ENCODE data around the gene SLC6A17.

The SLC6A17 gene

DNA sequence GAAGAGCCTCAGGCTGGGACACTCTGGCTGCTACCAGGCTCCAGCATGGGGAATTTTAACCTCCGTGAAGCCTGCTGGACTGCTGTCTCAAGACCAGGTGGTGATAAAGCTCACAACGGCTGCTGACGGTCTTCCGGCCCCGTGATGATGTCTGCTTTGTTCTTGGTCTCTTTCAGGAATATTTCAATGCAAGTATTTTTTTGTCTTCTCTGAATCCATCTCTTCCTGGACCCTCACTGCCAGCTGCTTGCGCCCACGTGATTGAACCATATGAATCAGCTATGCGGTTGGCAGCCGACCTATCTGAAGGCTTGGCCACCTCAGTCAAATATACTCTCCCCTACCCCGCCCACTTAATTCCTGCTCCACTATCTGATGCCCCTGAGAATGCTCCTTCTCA lies 14.6 kb upstream of the SLC6A17 start:
- H3K4me1 ChIP-seq (ENCODE audit: insufficient read depth, low read length, severe bottlenecking), result no peaks in the 10 kb centered on the region
- no peak overlapping the region for H3K27ac ChIP-seq (ENCODE audit: low read depth, low read length, poor library complexity, severe bottlenecking)
- H4K20me1 ChIP-seq (ENCODE audit: insufficient read depth, low read length), result no peaks in the 10 kb centered on the region
- H3K27me3 ChIP-seq (ENCODE audit: insufficient read depth, low read length), result peaks cover 6% of the 10 kb centered on the region; the same call in 1 of the 2 replicates
- no peaks in the 10 kb centered on the region for H3K36me3 ChIP-seq (ENCODE audit: insufficient read depth, low read length)
- no peak overlapping the region for H3K9ac ChIP-seq (ENCODE audit: low read length)
- TF ChIP-seq, protein P1, sequence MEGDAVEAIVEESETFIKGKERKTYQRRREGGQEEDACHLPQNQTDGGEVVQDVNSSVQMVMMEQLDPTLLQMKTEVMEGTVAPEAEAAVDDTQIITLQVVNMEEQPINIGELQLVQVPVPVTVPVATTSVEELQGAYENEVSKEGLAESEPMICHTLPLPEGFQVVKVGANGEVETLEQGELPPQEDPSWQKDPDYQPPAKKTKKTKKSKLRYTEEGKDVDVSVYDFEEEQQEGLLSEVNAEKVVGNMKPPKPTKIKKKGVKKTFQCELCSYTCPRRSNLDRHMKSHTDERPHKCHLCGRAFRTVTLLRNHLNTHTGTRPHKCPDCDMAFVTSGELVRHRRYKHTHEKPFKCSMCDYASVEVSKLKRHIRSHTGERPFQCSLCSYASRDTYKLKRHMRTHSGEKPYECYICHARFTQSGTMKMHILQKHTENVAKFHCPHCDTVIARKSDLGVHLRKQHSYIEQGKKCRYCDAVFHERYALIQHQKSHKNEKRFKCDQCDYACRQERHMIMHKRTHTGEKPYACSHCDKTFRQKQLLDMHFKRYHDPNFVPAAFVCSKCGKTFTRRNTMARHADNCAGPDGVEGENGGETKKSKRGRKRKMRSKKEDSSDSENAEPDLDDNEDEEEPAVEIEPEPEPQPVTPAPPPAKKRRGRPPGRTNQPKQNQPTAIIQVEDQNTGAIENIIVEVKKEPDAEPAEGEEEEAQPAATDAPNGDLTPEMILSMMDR (IDR thresholded peaks at IDR 0.05; ENCODE audit: low read length), result no peak
- TF ChIP-seq EZH2 (IDR thresholded peaks at IDR 0.05; ENCODE audit: borderline replicate concordance, low read length), result no peak
- H3K9me2 ChIP-seq (ENCODE audit: low read depth, low read length), result no peaks in the 10 kb centered on the region
- H3K9me3 ChIP-seq (ENCODE audit: low read length), result no peaks in the 10 kb centered on the region
- H2AFZ ChIP-seq (ENCODE audit: low read length), result no peak overlapping the region
- no peaks in the 10 kb centered on the region for H3K79me2 ChIP-seq (ENCODE audit: insufficient read depth, low read length)
- no peaks in the 10 kb centered on the region for H3F3A ChIP-seq (ENCODE audit: insufficient read depth, low read length)
- H3K4me2 ChIP-seq (ENCODE audit: low read length), result no peak overlapping the region
- H3K4me3 ChIP-seq (ENCODE audit: low read depth, low read length, poor library complexity, severe bottlenecking), result no peak overlapping the region

- no peak overlapping the region for H2AFZ ChIP-seq (ENCODE audit: low read length)
- no peaks in the 10 kb centered on the region for H4K20me1 ChIP-seq (ENCODE audit: insufficient read depth, low read length)
- no peaks in the 10 kb centered on the region for H3K4me1 ChIP-seq (ENCODE audit: insufficient read depth, low read length, severe bottlenecking)
- no peaks in the 10 kb centered on the region for H3K9me3 ChIP-seq (ENCODE audit: low read length)
- no peak overlapping the region for H3K27ac ChIP-seq (ENCODE audit: low read depth, low read length, poor library complexity, severe bottlenecking)
- H3K9me2 ChIP-seq (ENCODE audit: low read depth, low read length), result no peaks in the 10 kb centered on the region
- no peaks in the 10 kb centered on the region for H3K27me3 ChIP-seq (ENCODE audit: insufficient read depth, low read length)
- no peaks in the 10 kb centered on the region for H3K36me3 ChIP-seq (ENCODE audit: insufficient read depth, low read length)
- H3K79me2 ChIP-seq (ENCODE audit: insufficient read depth, low read length), result no peaks in the 10 kb centered on the region
- H3K9ac ChIP-seq (ENCODE audit: low read length), result no peak overlapping the region
- TF ChIP-seq EZH2 (IDR thresholded peaks at IDR 0.05; ENCODE audit: borderline replicate concordance, low read length), result no peak
- TF ChIP-seq, protein P1 (IDR thresholded peaks at IDR 0.05; ENCODE audit: low read length), result no peak
- H3K4me3 ChIP-seq (ENCODE audit: low read depth, low read length, poor library complexity, severe bottlenecking), result no peak overlapping the region
- no peaks in the 10 kb centered on the region for H3F3A ChIP-seq (ENCODE audit: insufficient read depth, low read length)
- H3K4me2 ChIP-seq (ENCODE audit: low read length), result no peak overlapping the region
Measured at GRCh38 chr1:110136911-110137310, 13.4 kb upstream of the SLC6A17 start.

DNA sequence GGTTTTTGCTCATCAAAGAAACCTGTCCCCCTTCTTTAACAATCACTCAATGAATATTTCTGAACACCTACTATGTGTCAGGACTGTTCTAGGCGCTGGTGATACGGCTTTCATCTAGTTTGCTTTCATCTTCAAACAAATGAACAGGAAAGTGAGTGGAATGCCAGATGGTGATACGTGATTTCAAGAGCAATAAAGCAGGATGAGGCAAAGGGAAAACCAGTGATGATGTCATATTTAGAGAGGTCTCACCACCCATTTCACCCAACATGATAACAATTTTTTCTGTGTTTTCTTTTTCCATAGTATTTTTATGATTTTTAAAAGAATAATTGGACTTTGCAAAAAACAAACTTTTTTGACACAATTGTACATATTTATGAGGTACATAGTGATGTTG lies 11.3 kb upstream of the SLC6A17 start:
- no peaks in the 10 kb centered on the region for H3K79me2 ChIP-seq (ENCODE audit: insufficient read depth, low read length)
- TF ChIP-seq EZH2 (IDR thresholded peaks at IDR 0.05; ENCODE audit: borderline replicate concordance, low read length), result no peak
- TF ChIP-seq, protein P1 (IDR thresholded peaks at IDR 0.05; ENCODE audit: low read length), result no peak
- no peak overlapping the region for H3K27ac ChIP-seq (ENCODE audit: low read depth, low read length, poor library complexity, severe bottlenecking)
- H4K20me1 ChIP-seq (ENCODE audit: insufficient read depth, low read length), result no peaks in the 10 kb centered on the region
- H3K4me2 ChIP-seq (ENCODE audit: low read length), result no peak overlapping the region
- H3K4me1 ChIP-seq (ENCODE audit: insufficient read depth, low read length, severe bottlenecking), result no peaks in the 10 kb centered on the region
- H2AFZ ChIP-seq (ENCODE audit: low read length), result no peak overlapping the region
- no peaks in the 10 kb centered on the region for H3K9me2 ChIP-seq (ENCODE audit: low read depth, low read length)
- H3K27me3 ChIP-seq (ENCODE audit: insufficient read depth, low read length), result no peaks in the 10 kb centered on the region
- no peaks in the 10 kb centered on the region for H3K9me3 ChIP-seq (ENCODE audit: low read length)
- no peak overlapping the region for H3K9ac ChIP-seq (ENCODE audit: low read length)
- no peak overlapping the region for H3K4me3 ChIP-seq (ENCODE audit: low read depth, low read length, poor library complexity, severe bottlenecking)
- no peaks in the 10 kb centered on the region for H3F3A ChIP-seq (ENCODE audit: insufficient read depth, low read length)
- no peaks in the 10 kb centered on the region for H3K36me3 ChIP-seq (ENCODE audit: insufficient read depth, low read length)
